Measurements from ENCODE around the gene ZC3H7A.

ZC3H7A gene

GRCh38 chr16:11734025-11734652 lies 62.9 kb downstream of the ZC3H7A start:
- no peak for DNase-seq

- no peak for DNase-seq
Observed at GRCh38 chr16:11731222-11731621, 65.8 kb downstream of the ZC3H7A start.

GRCh38 chr16:11729787-11730186 lies 67.3 kb downstream of the ZC3H7A start:
- DNase-seq: no peak

GRCh38 chr16:11727796-11728543 lies 69.1 kb downstream of the ZC3H7A start:
- no peak for DNase-seq

GRCh38 chr16:11726008-11726407 lies 71.0 kb downstream of the ZC3H7A start:
- DNase-seq: no peak

- no peak for DNase-seq
Observed at GRCh38 chr16:11725457-11725856, 71.6 kb downstream of the ZC3H7A start.

- no peak for DNase-seq
Observed at GRCh38 chr16:11722468-11722808, 74.6 kb downstream of the ZC3H7A start.

GRCh38 chr16:11721781-11722467 lies 75.1 kb downstream of the ZC3H7A start:
- DNase-seq: no peak

- no peak for DNase-seq
Observed at GRCh38 chr16:11719762-11720161, 77.3 kb downstream of the ZC3H7A start.

GRCh38 chr16:11719171-11719570 lies 77.9 kb downstream of the ZC3H7A start:
- DNase-seq: no peak

- DNase-seq: no peak
Observed at GRCh38 chr16:11717811-11718210, 79.2 kb downstream of the ZC3H7A start.

- no peak for DNase-seq
Observed at GRCh38 chr16:11716336-11716735, 80.7 kb downstream of the ZC3H7A start.

GRCh38 chr16:11715246-11715947 lies 81.7 kb downstream of the ZC3H7A start:
- DNase-seq: no peak

- no peak for DNase-seq
Observed at GRCh38 chr16:11712122-11712521, 84.9 kb downstream of the ZC3H7A start.

- no peak for DNase-seq
Observed at GRCh38 chr16:11711662-11712061, 85.4 kb downstream of the ZC3H7A start.

GRCh38 chr16:11708421-11708820 lies 88.6 kb downstream of the ZC3H7A start:
- DNase-seq: no peak

GRCh38 chr16:11707679-11708197 lies 89.3 kb downstream of the ZC3H7A start:
- DNase-seq: no peak

- DNase-seq: no peak
Observed at GRCh38 chr16:11706180-11706742, 90.8 kb downstream of the ZC3H7A start.

- DNase-seq: no peak
Observed at GRCh38 chr16:11705311-11706025, 91.6 kb downstream of the ZC3H7A start.
